Mesendoderm (in vitro differentiated cells): ENCODE measurements around the gene CABLES1.
"Not testable (repeated sequence)": the region's sequence is repeated elsewhere in the genome, so short reads cannot be mapped to it uniquely, and the experiment has no call there.

ENCODE experiments used
- DNase-seq: peaks from one replicate; pipeline ENCODE4 v3.0.0; 2013
- H2AK5ac ChIP-seq: 2 replicates; pipeline ENCODE4 v1.6.1; 2013; ENCODE audit warnings: low read length, inconsistent platforms
- H2BK120ac ChIP-seq: 2 replicates; pipeline ENCODE4 v1.6.1; 2013; ENCODE audit warnings: low read depth, mild to moderate bottlenecking, low read length, moderate library complexity, mixed read lengths
- H2BK15ac ChIP-seq: replicated peaks from 2 replicates; pipeline ENCODE4 v1.6.1; 2013; ENCODE audit warnings: low read depth, mild to moderate bottlenecking, moderate library complexity
- H2BK5ac ChIP-seq: 2 replicates; pipeline ENCODE4 v1.6.1; 2013; ENCODE audit warnings: low read length, inconsistent platforms
- H3K18ac ChIP-seq: 2 replicates; pipeline ENCODE4 v1.6.1; 2013; ENCODE audit warnings: mild to moderate bottlenecking, low read length, mixed read lengths
- H3K23ac ChIP-seq: one replicate; pipeline ENCODE4 v1.6.1; 2013; ENCODE audit warnings: low read length
- H3K27ac ChIP-seq: 2 replicates; pipeline ENCODE4 v1.5.1; 2013; ENCODE audit warnings: low read depth, mild to moderate bottlenecking, inconsistent platforms, low read length, moderate library complexity
- H3K27me3 ChIP-seq: 2 replicates; pipeline ENCODE4 v1.6.1; 2013; ENCODE audit warnings: low read length, control low read depth, mild to moderate bottlenecking, inconsistent platforms; ENCODE audit not compliant: insufficient read depth, poor library complexity
- H3K36me3 ChIP-seq: 2 replicates; pipeline ENCODE4 v1.6.1; 2013; ENCODE audit warnings: low read length, inconsistent platforms; ENCODE audit not compliant: control insufficient read depth, insufficient read depth
- H3K4ac ChIP-seq: one replicate; pipeline ENCODE4 v1.6.1; 2013; ENCODE audit warnings: low read depth, mild to moderate bottlenecking, low read length, moderate library complexity
- H3K4me1 ChIP-seq: 2 replicates; pipeline ENCODE4 v1.6.1; 2013; ENCODE audit warnings: low read depth, low read length, inconsistent platforms; ENCODE audit not compliant: control insufficient read depth
- H3K4me2 ChIP-seq: 2 replicates; pipeline ENCODE4 v1.6.1; 2013; ENCODE audit warnings: low read length
- H3K4me3 ChIP-seq: 2 replicates; pipeline ENCODE4 v1.5.1; 2013; ENCODE audit warnings: mild to moderate bottlenecking, low read length
- H3K56ac ChIP-seq: one replicate; pipeline ENCODE4 v1.6.1; 2013; ENCODE audit warnings: low read length
- H3K79me1 ChIP-seq: 2 replicates; pipeline ENCODE4 v1.6.1; 2013; ENCODE audit warnings: low read length, inconsistent platforms
- H3K79me2 ChIP-seq: 2 replicates; pipeline ENCODE4 v1.6.1; 2013; ENCODE audit warnings: mild to moderate bottlenecking, low read length; ENCODE audit not compliant: control insufficient read depth, insufficient read depth
- H3K9ac ChIP-seq: 2 replicates; pipeline ENCODE4 v1.6.1; 2013; ENCODE audit warnings: low read length, inconsistent platforms
- H4K5ac ChIP-seq: one replicate; pipeline ENCODE4 v1.6.1; 2013; ENCODE audit warnings: low read length
- H4K8ac ChIP-seq: one replicate; pipeline ENCODE4 v1.6.1; 2013; ENCODE audit warnings: low read depth, mild to moderate bottlenecking, control low read depth, low read length, moderate library complexity
- whole genome bisulfite sequencing: extraction: QIAGEN DNeasy Blood & Tissue Kit; methylation state at CpG from one replicate; pipeline ENCODE4 v1.1.7; 2013; ENCODE audit warnings: low lambda C conversion rate, missing lambda C conversion rate; ENCODE audit not compliant: insufficient coverage; ENCODE audit errors: extremely low coverage; 5-methylcytosine and 5-hydroxymethylcytosine counted together

Gene CABLES1

DNA sequence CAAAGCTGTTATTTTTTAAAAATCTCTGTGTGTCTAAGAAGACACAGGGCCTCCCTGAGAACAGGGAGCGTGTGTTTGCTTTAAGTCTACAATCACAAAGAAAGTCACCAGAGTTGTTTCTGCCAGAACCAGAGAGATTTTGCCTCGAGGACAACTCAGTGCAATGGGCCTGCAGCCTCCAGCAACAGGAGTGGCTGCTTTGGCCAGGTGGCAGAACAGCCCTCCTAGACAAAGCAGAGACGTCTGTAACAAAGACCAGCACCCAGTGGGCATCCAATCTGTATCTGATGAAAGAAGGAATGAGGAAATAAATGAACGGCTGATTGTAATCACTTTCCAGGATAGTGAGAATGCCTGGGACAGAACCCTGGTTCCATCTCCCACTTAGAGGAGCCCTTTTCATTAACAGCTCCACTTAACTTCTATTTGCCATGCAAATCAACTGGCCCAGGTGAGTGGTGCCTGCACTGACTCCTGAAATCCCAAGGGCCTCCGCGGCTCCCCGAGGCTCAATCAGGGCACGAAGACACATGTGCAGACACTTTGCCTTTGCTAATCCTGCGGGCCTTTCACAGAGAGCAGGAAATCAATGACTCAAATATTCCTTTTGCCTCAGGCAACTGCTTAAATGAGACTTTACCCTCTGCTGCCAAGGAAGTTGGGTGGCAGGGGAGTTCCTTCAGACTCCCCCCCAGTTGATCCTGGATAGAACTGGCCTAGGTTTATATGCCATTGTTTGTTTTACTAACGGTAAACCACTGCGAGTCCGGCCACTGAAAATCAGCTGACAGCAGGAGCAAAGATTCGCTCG lies 146.5 kb downstream of the CABLES1 start:
- no peaks in the 10 kb centered on the region for H3K27me3 ChIP-seq
- H2BK15ac ChIP-seq: no peak overlapping the region
- no peak overlapping the region for H2BK5ac ChIP-seq
- no peak overlapping the region for H3K27ac ChIP-seq
- H3K9ac ChIP-seq: no peak overlapping the region
- no peak overlapping the region for H3K4me3 ChIP-seq
- peak overlapping the region; percentile 96 for H3K18ac ChIP-seq
- peaks cover 7% of the 10 kb centered on the region for H3K4me1 ChIP-seq
- no peak overlapping the region for H3K23ac ChIP-seq
- H3K79me2 ChIP-seq: no peaks in the 10 kb centered on the region
- no peak overlapping the region for H4K5ac ChIP-seq
- H3K36me3 ChIP-seq: no peaks in the 10 kb centered on the region
- WGBS: no CpG with 5 or more reads among the region's 14 CpGs
- H2BK120ac ChIP-seq: peak overlapping the region; percentile 62
- H4K8ac ChIP-seq: no peak overlapping the region
- H3K4me2 ChIP-seq: no peak overlapping the region
- H2AK5ac ChIP-seq: no peak overlapping the region
- peak overlapping the region; percentile 65 for H3K56ac ChIP-seq
- peak; percentile 69 for DNase-seq
- H3K79me1 ChIP-seq: no peaks in the 10 kb centered on the region
- H3K4ac ChIP-seq: peak overlapping the region; percentile 97

DNA sequence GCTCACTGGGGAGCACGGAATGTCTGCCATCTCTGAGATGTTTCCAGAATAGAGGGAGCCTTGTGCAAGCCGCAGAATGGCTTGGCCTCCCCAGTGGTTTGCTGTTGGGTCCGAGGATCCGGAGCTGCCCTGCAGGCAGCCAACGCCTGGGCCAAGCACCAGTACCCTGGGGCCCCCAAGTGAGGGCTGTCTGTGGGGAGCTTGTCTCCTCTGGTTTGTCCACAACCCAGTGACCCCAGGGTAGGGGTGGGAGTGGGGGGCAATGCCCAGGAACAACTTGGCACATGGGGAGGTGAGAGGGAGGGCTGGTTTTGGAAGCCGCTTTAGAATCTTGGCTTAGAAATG lies 147.1 kb downstream of the CABLES1 start:
- H3K4me2 ChIP-seq: no peak overlapping the region
- no peak for DNase-seq
- H3K23ac ChIP-seq: no peak overlapping the region
- H3K18ac ChIP-seq: peak overlapping the region; percentile 96
- no peaks in the 10 kb centered on the region for H3K27me3 ChIP-seq
- H2BK15ac ChIP-seq: peak overlapping the region; percentile 80
- no peaks in the 10 kb centered on the region for H3K36me3 ChIP-seq
- H3K56ac ChIP-seq: peak overlapping the region; percentile 65
- H4K8ac ChIP-seq: peak overlapping the region; percentile 65
- no peaks in the 10 kb centered on the region for H3K79me1 ChIP-seq
- H3K27ac ChIP-seq: no peak overlapping the region
- no CpG with 5 or more reads among the region's 6 CpGs for WGBS
- no peak overlapping the region for H3K9ac ChIP-seq
- H4K5ac ChIP-seq: no peak overlapping the region
- peak overlapping the region; percentile 97 for H3K4ac ChIP-seq
- H2AK5ac ChIP-seq: peak overlapping the region; percentile 72
- no peak overlapping the region for H3K4me3 ChIP-seq
- H3K79me2 ChIP-seq: no peaks in the 10 kb centered on the region
- H3K4me1 ChIP-seq: peaks cover 7% of the 10 kb centered on the region
- H2BK5ac ChIP-seq: no peak overlapping the region
- peak overlapping the region; percentile 62 for H2BK120ac ChIP-seq

DNA sequence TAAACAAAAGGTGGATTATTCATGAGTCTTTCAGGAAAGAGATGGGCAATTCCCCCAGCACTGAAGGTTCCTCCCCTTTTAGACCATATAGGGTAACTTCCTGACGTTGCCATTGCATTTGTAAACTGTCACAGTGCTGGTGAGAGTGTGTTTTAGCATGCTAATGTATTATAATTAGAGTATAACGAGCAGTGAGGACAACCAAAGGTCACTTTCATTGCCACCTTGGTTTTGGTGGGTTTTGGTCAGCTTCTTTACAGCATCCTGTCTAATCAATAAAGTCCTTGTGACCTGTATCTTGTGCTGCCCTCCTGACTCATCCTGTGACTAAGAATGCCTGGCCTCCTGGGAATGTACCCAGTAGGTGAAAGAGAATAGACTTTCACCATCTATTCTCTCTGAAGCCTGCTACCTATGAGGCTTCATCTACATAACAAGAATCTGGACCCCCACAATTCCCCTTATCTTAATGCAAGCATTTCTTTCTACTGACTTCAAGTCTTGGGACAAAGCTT lies 148.7 kb downstream of the CABLES1 start:
- Histone ChIP-seq H3K4me2 (no peak overlapping the region), H3K4me3 (no peak overlapping the region), H3K18ac (no peak overlapping the region), H3K79me2 (no peaks in the 10 kb centered on the region), H4K8ac (no peak overlapping the region), H3K4ac (no peak overlapping the region), H3K4me1 (peaks cover 9% of the 10 kb centered on the region), H3K56ac (peak overlapping the region; percentile 31), H3K23ac (no peak overlapping the region), H2BK5ac (no peak overlapping the region), H3K36me3 (no peaks in the 10 kb centered on the region), H2AK5ac (no peak overlapping the region), H2BK120ac (no peak overlapping the region), H3K9ac (no peak overlapping the region), H3K79me1 (no peaks in the 10 kb centered on the region), H4K5ac (no peak overlapping the region), H2BK15ac (no peak overlapping the region), H3K27ac (no peak overlapping the region), H3K27me3 (no peaks in the 10 kb centered on the region)
- WGBS: no CpG with 5 or more reads among the region's 2 CpGs
- peak; percentile 99 for DNase-seq

DNA sequence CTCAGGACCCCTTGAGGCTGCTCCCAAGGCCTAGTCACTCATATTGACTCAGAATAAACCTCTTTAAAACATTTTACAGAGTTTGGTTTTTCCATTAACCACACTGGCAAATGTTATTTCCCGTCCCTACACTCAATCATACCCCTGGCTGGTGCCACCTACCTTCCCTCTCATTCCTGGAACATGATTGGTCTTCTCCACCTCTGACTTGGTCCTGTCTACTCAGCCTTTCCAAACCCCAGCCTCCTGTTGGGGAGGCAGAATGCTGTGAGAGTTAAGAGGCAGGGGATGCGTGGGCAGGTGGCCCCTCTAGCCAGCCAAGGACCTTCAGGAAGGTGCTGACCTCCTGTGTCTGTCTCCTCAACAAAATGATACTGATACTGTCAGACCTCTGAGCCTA lies 149.3 kb downstream of the CABLES1 start:
- H3K27ac ChIP-seq: peak overlapping the region; percentile 61

DNA sequence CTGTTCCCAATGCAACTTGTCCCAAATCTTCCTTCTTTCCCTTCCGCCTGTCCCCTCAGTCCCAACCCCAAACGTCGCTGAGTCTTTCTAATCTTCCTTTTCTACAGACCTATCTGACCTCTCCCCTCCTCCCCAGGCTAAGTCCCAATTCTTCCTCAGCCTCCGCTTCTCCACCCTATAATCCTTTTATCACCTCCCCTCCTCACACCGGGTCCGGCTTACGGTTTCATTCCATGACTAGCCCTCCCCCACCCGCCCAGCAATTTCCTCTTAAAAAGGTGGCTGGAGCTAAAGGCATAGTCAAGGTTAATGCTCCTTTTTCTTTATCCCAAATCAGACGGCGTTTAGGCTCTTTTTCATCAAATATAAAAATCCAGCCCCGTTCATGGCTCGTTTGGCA lies 150.3 kb downstream of the CABLES1 start:
- H3K79me1 ChIP-seq, H2BK15ac ChIP-seq, H3K27me3 ChIP-seq, H4K5ac ChIP-seq, H2BK5ac ChIP-seq, H3K36me3 ChIP-seq, H3K79me2 ChIP-seq, H2BK120ac ChIP-seq, H4K8ac ChIP-seq, H3K9ac ChIP-seq, H3K4me3 ChIP-seq, H3K4ac ChIP-seq, H3K23ac ChIP-seq, H3K4me2 ChIP-seq, H2AK5ac ChIP-seq: not testable (repeated sequence)
- H3K18ac ChIP-seq: peak overlapping the region; percentile 82
- H3K56ac ChIP-seq: peak overlapping the region; percentile 70
- DNase-seq: peak; percentile 89
- no CpG with 5 or more reads among the region's 12 CpGs for WGBS
- H3K27ac ChIP-seq: peak overlapping the region; percentile 70
- H3K4me1 ChIP-seq: peaks cover 14% of the 10 kb centered on the region

More for the DNA sequence above, 149.3 kb downstream of the CABLES1 start:
- Histone ChIP-seq H4K8ac (no peak overlapping the region), H3K18ac (peak overlapping the region; percentile 21), H3K79me1 (no peaks in the 10 kb centered on the region), H3K4me1 (peaks cover 9% of the 10 kb centered on the region), H2AK5ac (peak overlapping the region; percentile 98), H3K9ac (peak overlapping the region; percentile 43), H3K27me3 (no peaks in the 10 kb centered on the region), H3K56ac (peak overlapping the region; percentile 85), H2BK15ac (peak overlapping the region; percentile 20), H3K4me3 (no peak overlapping the region), H4K5ac (peak overlapping the region; percentile 1), H3K36me3 (no peaks in the 10 kb centered on the region), H3K79me2 (no peaks in the 10 kb centered on the region), H3K4me2 (no peak overlapping the region), H3K23ac (peak overlapping the region; percentile 59), H2BK5ac (peak overlapping the region; percentile 99), H2BK120ac (peak overlapping the region; percentile 68), H3K4ac (peak overlapping the region; percentile 91)
- no CpG with 5 or more reads among the region's 2 CpGs for WGBS
- DNase-seq: peak; percentile 39
